ENCODE results near the gene CNN2.

DNA sequence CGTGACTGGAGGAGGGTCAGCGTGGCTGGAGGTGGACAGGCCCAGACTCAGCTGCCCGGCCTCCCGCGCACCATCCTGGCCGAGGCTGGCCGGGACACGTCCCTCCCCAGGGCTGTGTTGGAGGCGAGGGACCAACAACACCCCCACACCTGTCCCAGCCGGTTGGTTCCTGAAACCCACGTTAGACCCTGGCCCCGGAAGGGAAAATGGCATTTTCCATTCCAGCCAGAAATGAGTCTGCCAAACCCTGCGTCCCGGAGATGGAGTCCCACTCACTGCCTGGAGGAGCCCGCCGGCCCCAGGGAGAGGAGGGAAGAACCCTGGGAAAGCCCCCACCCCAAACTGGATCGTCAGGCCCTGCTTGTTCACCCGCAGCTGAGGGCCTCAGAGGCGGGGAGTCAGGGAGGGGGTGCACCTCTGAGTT lies 47.1 kb upstream of the CNN2 start:
- TF ChIP-seq, protein P1, sequence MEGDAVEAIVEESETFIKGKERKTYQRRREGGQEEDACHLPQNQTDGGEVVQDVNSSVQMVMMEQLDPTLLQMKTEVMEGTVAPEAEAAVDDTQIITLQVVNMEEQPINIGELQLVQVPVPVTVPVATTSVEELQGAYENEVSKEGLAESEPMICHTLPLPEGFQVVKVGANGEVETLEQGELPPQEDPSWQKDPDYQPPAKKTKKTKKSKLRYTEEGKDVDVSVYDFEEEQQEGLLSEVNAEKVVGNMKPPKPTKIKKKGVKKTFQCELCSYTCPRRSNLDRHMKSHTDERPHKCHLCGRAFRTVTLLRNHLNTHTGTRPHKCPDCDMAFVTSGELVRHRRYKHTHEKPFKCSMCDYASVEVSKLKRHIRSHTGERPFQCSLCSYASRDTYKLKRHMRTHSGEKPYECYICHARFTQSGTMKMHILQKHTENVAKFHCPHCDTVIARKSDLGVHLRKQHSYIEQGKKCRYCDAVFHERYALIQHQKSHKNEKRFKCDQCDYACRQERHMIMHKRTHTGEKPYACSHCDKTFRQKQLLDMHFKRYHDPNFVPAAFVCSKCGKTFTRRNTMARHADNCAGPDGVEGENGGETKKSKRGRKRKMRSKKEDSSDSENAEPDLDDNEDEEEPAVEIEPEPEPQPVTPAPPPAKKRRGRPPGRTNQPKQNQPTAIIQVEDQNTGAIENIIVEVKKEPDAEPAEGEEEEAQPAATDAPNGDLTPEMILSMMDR (IDR thresholded peaks at IDR 0.05), result no peak
- no peak for TF ChIP-seq POLR2A (IDR thresholded peaks at IDR 0.05)

Measured in body of pancreas (tissue), 4 donors.